ENCODE measurements around the gene MGRN1. TPM values are rescaled to one million over a fixed set of nuclear protein-coding genes. Genes with fewer than 3 reads are reported as not detected.

Gene MGRN1
- total RNA-seq, 3 donors from 2014 or later (not counting 1 experiment from before 2014, with no cell fraction given) = 102 to 106 (median 105) TPM

DNA sequence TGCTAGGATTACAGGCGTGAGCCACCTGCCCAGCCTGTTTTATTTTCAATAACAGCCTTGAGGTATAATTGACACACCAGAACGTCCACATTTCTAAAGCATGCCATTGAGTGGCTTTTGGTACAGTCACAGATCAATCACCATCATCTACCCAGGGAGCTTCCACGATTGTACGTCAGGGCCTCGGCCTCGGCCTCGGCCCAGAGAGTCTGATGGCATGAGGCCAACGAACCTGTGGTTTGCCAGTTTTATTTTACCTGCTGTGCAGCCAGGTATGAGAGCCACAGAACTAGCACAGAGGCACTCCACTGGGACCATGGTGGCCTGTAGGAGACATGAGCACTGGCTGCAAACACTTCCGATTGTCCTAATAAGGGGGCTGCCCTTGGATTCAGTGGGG is 18.3 kb upstream of the MGRN1 start:
- no peak overlapping the region for H3K4me3 Mint-ChIP-seq
- TF ChIP-seq, protein P1, sequence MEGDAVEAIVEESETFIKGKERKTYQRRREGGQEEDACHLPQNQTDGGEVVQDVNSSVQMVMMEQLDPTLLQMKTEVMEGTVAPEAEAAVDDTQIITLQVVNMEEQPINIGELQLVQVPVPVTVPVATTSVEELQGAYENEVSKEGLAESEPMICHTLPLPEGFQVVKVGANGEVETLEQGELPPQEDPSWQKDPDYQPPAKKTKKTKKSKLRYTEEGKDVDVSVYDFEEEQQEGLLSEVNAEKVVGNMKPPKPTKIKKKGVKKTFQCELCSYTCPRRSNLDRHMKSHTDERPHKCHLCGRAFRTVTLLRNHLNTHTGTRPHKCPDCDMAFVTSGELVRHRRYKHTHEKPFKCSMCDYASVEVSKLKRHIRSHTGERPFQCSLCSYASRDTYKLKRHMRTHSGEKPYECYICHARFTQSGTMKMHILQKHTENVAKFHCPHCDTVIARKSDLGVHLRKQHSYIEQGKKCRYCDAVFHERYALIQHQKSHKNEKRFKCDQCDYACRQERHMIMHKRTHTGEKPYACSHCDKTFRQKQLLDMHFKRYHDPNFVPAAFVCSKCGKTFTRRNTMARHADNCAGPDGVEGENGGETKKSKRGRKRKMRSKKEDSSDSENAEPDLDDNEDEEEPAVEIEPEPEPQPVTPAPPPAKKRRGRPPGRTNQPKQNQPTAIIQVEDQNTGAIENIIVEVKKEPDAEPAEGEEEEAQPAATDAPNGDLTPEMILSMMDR (IDR thresholded peaks at IDR 0.05) = no peak
- DNase-seq = no peak
- no peak for ATAC-seq
- Histone ChIP-seq H3K27ac (ENCODE audit: low read length) (no peak overlapping the region), H3K4me3 (ENCODE audit: low read length) (no peak overlapping the region), H3K4me1 (ENCODE audit: control insufficient read depth, insufficient read depth, low read length) (no peaks in the 10 kb centered on the region), H3K36me3 (ENCODE audit: control insufficient read depth, insufficient read depth, low read length) (peaks cover 8% of the 10 kb centered on the region), H3K9me3 (ENCODE audit: control insufficient read depth, insufficient read depth, low read length) (no peaks in the 10 kb centered on the region), H3K27me3 (ENCODE audit: control insufficient read depth, insufficient read depth, low read length) (no peaks in the 10 kb centered on the region)
- peaks cover 0 to 3% of the 10 kb centered on the region in 2 donors for H3K27me3 Mint-ChIP-seq (ENCODE audit: low read depth in 2 of 2)
- H3K27ac Mint-ChIP-seq = no peak overlapping the region
- H3K9me3 Mint-ChIP-seq = no peaks in the 10 kb centered on the region
- peaks cover 0 to 8% of the 10 kb centered on the region in 2 donors for H3K4me1 Mint-ChIP-seq
- no peaks in the 10 kb centered on the region for H3K36me3 Mint-ChIP-seq
- 89% methylated on average over 9 of the region's 9 CpGs for WGBS (ENCODE audit: insufficient coverage)
- intact Hi-C loops (cut with micrococcal nuclease) = no loop called here

DNA sequence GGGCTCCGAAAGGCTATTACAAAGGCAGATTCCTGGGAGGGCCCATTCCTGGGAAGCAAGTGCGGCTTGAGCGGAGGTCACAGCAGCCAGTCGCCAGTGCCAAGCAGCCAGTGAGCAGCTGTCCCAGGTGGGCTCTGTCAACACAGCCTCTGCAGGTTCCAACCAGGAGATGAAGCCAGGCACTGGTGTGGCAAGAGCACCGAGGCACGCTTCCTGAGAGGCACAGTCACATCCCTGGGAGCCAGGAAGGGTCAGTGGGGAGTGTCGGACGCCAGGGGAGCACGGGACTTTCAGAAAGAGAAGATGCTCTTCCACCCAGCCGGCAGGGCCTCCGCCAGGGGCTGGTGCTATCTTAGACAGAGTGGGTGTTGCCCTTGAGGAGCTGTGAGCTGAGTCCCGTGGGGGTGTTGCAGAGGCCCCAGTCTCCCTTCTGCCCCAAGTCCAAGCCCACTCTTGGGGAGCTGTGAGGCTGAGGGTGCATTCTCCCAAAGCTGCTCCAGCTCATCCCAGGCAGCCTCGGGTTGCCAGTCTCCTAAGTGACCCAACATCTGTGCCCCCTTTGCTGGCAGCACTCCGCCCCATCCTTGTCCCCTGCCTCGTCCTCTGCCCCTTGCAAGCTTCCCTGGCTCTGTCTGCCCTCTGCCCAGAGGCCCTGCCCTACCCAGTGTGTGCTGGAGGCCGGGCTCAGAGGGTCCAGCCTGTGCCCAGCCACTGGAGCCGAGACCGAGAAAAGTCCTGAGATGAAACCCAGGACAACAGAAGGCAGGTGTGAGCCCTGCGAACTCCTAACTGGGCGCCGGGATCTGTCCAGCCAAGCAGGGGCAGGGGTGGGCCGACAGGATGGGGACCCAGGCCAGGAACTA is 16.6 kb upstream of the MGRN1 start:
- no peak for ATAC-seq
- intact Hi-C loops (cut with micrococcal nuclease) = no loop called here
- no peak overlapping the region for H3K27ac ChIP-seq (ENCODE audit: low read length)
- Mint-ChIP-seq H3K36me3 (no peaks in the 10 kb centered on the region), H3K4me3 (no peak overlapping the region), H3K9me3 (no peaks in the 10 kb centered on the region), H3K27ac (no peak overlapping the region), H3K27me3 (ENCODE audit: low read depth in 2 of 2) (no peaks in the 10 kb centered on the region), H3K4me1 (peaks cover 0 to 11% of the 10 kb centered on the region in 2 donors)
- peaks cover 8% of the 10 kb centered on the region for H3K36me3 ChIP-seq (ENCODE audit: control insufficient read depth, insufficient read depth, low read length)
- H3K27me3 ChIP-seq (ENCODE audit: control insufficient read depth, insufficient read depth, low read length) = no peaks in the 10 kb centered on the region
- H3K9me3 ChIP-seq (ENCODE audit: control insufficient read depth, insufficient read depth, low read length) = no peaks in the 10 kb centered on the region
- peaks cover 9% of the 10 kb centered on the region for H3K4me1 ChIP-seq (ENCODE audit: control insufficient read depth, insufficient read depth, low read length)
- TF ChIP-seq, protein P1 (IDR thresholded peaks at IDR 0.05) = no peak
- 96% methylated on average over 22 of the region's 22 CpGs for whole genome bisulfite sequencing (ENCODE audit: insufficient coverage)
- DNase-seq = no peak
- no peak overlapping the region for H3K4me3 ChIP-seq (ENCODE audit: low read length)

DNA sequence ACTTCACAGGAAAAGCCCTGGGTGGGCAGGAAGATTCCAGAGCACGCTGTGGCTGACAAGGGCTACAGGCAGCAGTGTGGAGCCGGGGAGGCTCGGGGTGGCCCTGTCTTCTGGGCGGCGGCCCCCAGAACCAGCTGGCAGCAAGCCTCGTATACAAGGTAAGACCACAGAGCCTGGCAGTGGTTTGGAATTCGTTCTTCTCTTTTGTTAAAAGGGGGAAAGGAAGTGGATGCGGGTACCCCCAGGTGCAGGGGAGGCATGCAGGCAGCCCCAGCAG is 16.0 kb upstream of the MGRN1 start:
- Mint-ChIP-seq H3K9me3 (no peaks in the 10 kb centered on the region), H3K27me3 (ENCODE audit: low read depth in 2 of 2) (no peaks in the 10 kb centered on the region), H3K4me3 (no peak overlapping the region), H3K4me1 (peaks cover 0 to 11% of the 10 kb centered on the region in 2 donors), H3K27ac (no peak overlapping the region), H3K36me3 (no peaks in the 10 kb centered on the region)
- Histone ChIP-seq H3K4me1 (ENCODE audit: control insufficient read depth, insufficient read depth, low read length) (peaks cover 15% of the 10 kb centered on the region), H3K9me3 (ENCODE audit: control insufficient read depth, insufficient read depth, low read length) (no peaks in the 10 kb centered on the region), H3K27ac (ENCODE audit: low read length) (no peak overlapping the region), H3K27me3 (ENCODE audit: control insufficient read depth, insufficient read depth, low read length) (no peaks in the 10 kb centered on the region), H3K4me3 (ENCODE audit: low read length) (no peak overlapping the region), H3K36me3 (ENCODE audit: control insufficient read depth, insufficient read depth, low read length) (peaks cover 8% of the 10 kb centered on the region)
- intact Hi-C loops (cut with micrococcal nuclease) = no loop called here
- 79% methylated on average over 8 of the region's 8 CpGs for WGBS (ENCODE audit: insufficient coverage)
- no peak for DNase-seq
- ATAC-seq = no peak
- TF ChIP-seq, protein P1 (IDR thresholded peaks at IDR 0.05) = no peak
